Neuronal stem cell (in vitro differentiated cells): Measurements from ENCODE around the gene HSF5.
A peak's percentile ranks its signal among the peaks of the same experiment; 100 is the strongest.

Experiments
- DNase-seq: peaks from one replicate; pipeline ENCODE4 v3.0.0-alpha.2; 2013; ENCODE audit warnings: low spot score
- H2AFZ ChIP-seq: one replicate; pipeline ENCODE4 v1.6.1; 2013; ENCODE audit warnings: mild to moderate bottlenecking, low read length, inconsistent platforms
- H2AK5ac ChIP-seq: 2 replicates; pipeline ENCODE4 v1.6.1; 2013; ENCODE audit warnings: low read depth, mild to moderate bottlenecking, inconsistent platforms, low read length, moderate library complexity, mixed read lengths
- H2BK120ac ChIP-seq: 2 replicates; pipeline ENCODE4 v1.6.1; 2013; ENCODE audit warnings: low read depth, mild to moderate bottlenecking, inconsistent platforms, low read length, moderate library complexity, mixed read lengths
- H2BK12ac ChIP-seq: one replicate; pipeline ENCODE4 v1.6.1; 2013; ENCODE audit warnings: low read length, inconsistent platforms
- H2BK15ac ChIP-seq: 2 replicates; pipeline ENCODE4 v1.6.1; 2013; ENCODE audit warnings: mild to moderate bottlenecking, low read length, inconsistent platforms, mixed read lengths
- H2BK5ac ChIP-seq: one replicate; pipeline ENCODE4 v1.6.1; 2013; ENCODE audit warnings: inconsistent platforms, mild to moderate bottlenecking, low read length, moderate library complexity
- H3K14ac ChIP-seq: one replicate; pipeline ENCODE4 v1.6.1; 2013; ENCODE audit warnings: low read length, inconsistent platforms
- H3K18ac ChIP-seq: 2 replicates; pipeline ENCODE4 v1.6.1; 2013; ENCODE audit warnings: low read length, inconsistent platforms
- H3K23ac ChIP-seq: 2 replicates; pipeline ENCODE4 v1.6.1; 2013; ENCODE audit warnings: low read depth, mild to moderate bottlenecking, mixed read lengths, low read length, inconsistent platforms; ENCODE audit not compliant: poor library complexity
- H3K27ac ChIP-seq: replicated peaks from 3 replicates; pipeline ENCODE4 v1.5.1; 2013; ENCODE audit warnings: low read length, inconsistent platforms
- H3K27me3 ChIP-seq, 3 experiments: 2 replicates each; pipeline ENCODE4 v1.6.1; 2013; ENCODE audit warnings: low read length in 3 of 3, mild to moderate bottlenecking in 2 of 3, inconsistent platforms in 1 of 3, low read depth in 1 of 3, mixed read lengths in 1 of 3, moderate library complexity in 1 of 3; ENCODE audit not compliant: control insufficient read depth in 3 of 3, insufficient read depth in 3 of 3
- H3K36me3 ChIP-seq, 2 donors: replicated peaks in 1 of 2; 2 replicates each; pipeline ENCODE4 v1.6.1; 2013; ENCODE audit warnings: low read length in 2 of 2; ENCODE audit not compliant: control insufficient read depth in 2 of 2, insufficient read depth in 2 of 2
- H3K4ac ChIP-seq: 2 replicates; pipeline ENCODE4 v1.6.1; 2013; ENCODE audit warnings: inconsistent platforms, mild to moderate bottlenecking, low read length, moderate library complexity
- H3K4me1 ChIP-seq, 2 donors: 1 replicate in 1 of 2; 2 replicates in 1 of 2; pipeline ENCODE4 v1.6.1; 2013; ENCODE audit warnings: low read length in 2 of 2, low read depth in 1 of 2; ENCODE audit not compliant: control insufficient read depth in 2 of 2, insufficient read depth in 1 of 2
- H3K4me2 ChIP-seq: one replicate; pipeline ENCODE4 v1.6.1; 2013; ENCODE audit warnings: mild to moderate bottlenecking, low read length, inconsistent platforms; ENCODE audit not compliant: insufficient read depth, poor library complexity, severe bottlenecking
- H3K4me3 ChIP-seq, 2 donors: 2 replicates each; pipeline ENCODE4 v1.5.1; 2013; ENCODE audit warnings: low read length in 2 of 2, mild to moderate bottlenecking in 2 of 2, inconsistent platforms in 1 of 2, moderate library complexity in 1 of 2
- H3K79me1 ChIP-seq: one replicate; pipeline ENCODE4 v1.6.1; 2013; ENCODE audit warnings: low read depth, mild to moderate bottlenecking, inconsistent platforms, low read length, moderate library complexity
- H3K9ac ChIP-seq: one replicate; pipeline ENCODE4 v1.6.1; 2013; ENCODE audit warnings: mild to moderate bottlenecking, low read depth, low read length, inconsistent platforms; ENCODE audit not compliant: poor library complexity
- H3K9me3 ChIP-seq, 2 donors: replicated peaks in 1 of 2; 2 replicates each; pipeline versions ENCODE3 to v1.6.1; 2013; ENCODE audit warnings: low read length in 2 of 2, mild to moderate bottlenecking in 2 of 2, inconsistent platforms in 1 of 2, low read depth in 1 of 2, mixed read lengths in 1 of 2, moderate library complexity in 1 of 2; ENCODE audit not compliant: control insufficient read depth in 2 of 2, insufficient read depth in 1 of 2
- H4K8ac ChIP-seq: one replicate; pipeline ENCODE4 v1.6.1; 2013; ENCODE audit warnings: low read depth, mild to moderate bottlenecking, inconsistent platforms, low read length, moderate library complexity
- H4K91ac ChIP-seq: one replicate; pipeline ENCODE4 v1.6.1; 2013; ENCODE audit warnings: low read length, low read depth, mild to moderate bottlenecking, inconsistent platforms; ENCODE audit not compliant: poor library complexity
- WGBS, 2 donors: extraction: QIAGEN DNeasy Blood & Tissue Kit; methylation state at CpG; one replicate each; pipeline ENCODE4 v1.1.7; 2013; ENCODE audit warnings: missing lambda C conversion rate in 2 of 2, mixed read lengths in 1 of 2; ENCODE audit not compliant: insufficient read length in 2 of 2, insufficient replicate concordance in 1 of 2; ENCODE audit errors: extremely low coverage in 2 of 2; 5-methylcytosine and 5-hydroxymethylcytosine counted together

Gene HSF5

DNA sequence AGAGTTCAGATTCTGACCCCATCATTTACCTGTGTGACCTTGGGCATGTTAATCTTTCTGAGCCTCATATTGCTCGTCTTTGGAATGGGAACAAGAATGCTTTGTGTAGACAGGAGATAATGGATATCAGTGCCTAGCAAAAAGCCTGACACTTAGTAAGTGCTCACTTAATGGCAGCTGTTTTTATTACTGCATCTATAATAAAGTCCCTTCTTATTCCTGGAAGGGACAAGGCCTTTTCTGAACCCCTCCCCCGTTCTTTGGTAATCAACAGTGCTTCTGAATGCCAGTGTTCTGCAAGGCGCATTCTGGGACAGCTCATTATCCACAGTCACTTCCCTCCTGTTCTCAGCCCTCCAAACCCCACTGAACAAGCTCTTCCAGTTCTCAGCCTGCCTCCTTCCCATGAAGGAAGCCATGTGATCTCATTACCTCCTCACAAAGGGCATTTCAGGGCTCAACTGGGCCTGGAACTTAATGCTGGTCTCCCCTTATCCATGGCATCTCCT lies 111.1 kb downstream of the HSF5 start:
- no peak overlapping the region for H2BK15ac ChIP-seq
- H2BK12ac ChIP-seq, result no peak overlapping the region
- WGBS, 2 donors, result no CpG with 5 or more reads among the region's 3 CpGs
- H3K18ac ChIP-seq, result no peak overlapping the region
- H3K14ac ChIP-seq, result no peak overlapping the region
- H3K4ac ChIP-seq, result no peak overlapping the region
- H3K4me3 ChIP-seq, result no peak overlapping the region
- H2BK120ac ChIP-seq, result no peak overlapping the region
- peaks cover 0 to 6% of the 10 kb centered on the region in 2 donors for H3K4me1 ChIP-seq
- H2AFZ ChIP-seq, result no peak overlapping the region
- H3K4me2 ChIP-seq, result no peak overlapping the region
- H3K79me1 ChIP-seq, result no peaks in the 10 kb centered on the region
- no peak overlapping the region for H4K91ac ChIP-seq
- no peak overlapping the region for H3K9ac ChIP-seq
- no peak overlapping the region for H2AK5ac ChIP-seq
- no peaks in the 10 kb centered on the region for H3K9me3 ChIP-seq
- no peak overlapping the region for H2BK5ac ChIP-seq
- H4K8ac ChIP-seq, result no peak overlapping the region
- DNase-seq, result no peak
- no peak overlapping the region for H3K27ac ChIP-seq
- H3K36me3 ChIP-seq, result no peaks in the 10 kb centered on the region
- no peaks in the 10 kb centered on the region for H3K27me3 ChIP-seq
- no peak overlapping the region for H3K23ac ChIP-seq

GRCh38 chr17:58376472-58377000 lies 111.7 kb downstream of the HSF5 start:
- WGBS, 2 donors, result no CpG with 5 or more reads among the region's 4 CpGs
- H2BK15ac ChIP-seq, result no peak overlapping the region
- H2BK120ac ChIP-seq, result no peak overlapping the region
- no peak overlapping the region for H3K4me3 ChIP-seq
- no peaks in the 10 kb centered on the region for H3K79me1 ChIP-seq
- H3K9me3 ChIP-seq, result no peaks in the 10 kb centered on the region
- H3K27ac ChIP-seq, result no peak overlapping the region
- H2BK12ac ChIP-seq, result no peak overlapping the region
- DNase-seq, result no peak
- H3K36me3 ChIP-seq, result no peaks in the 10 kb centered on the region
- H3K9ac ChIP-seq, result no peak overlapping the region
- no peak overlapping the region for H3K23ac ChIP-seq
- no peak overlapping the region for H2AFZ ChIP-seq
- H3K14ac ChIP-seq, result no peak overlapping the region
- peaks cover 0 to 6% of the 10 kb centered on the region in 2 donors for H3K4me1 ChIP-seq
- H3K4me2 ChIP-seq, result no peak overlapping the region
- no peaks in the 10 kb centered on the region for H3K27me3 ChIP-seq
- H4K91ac ChIP-seq, result no peak overlapping the region
- H2AK5ac ChIP-seq, result no peak overlapping the region
- H2BK5ac ChIP-seq, result no peak overlapping the region
- H3K4ac ChIP-seq, result no peak overlapping the region
- no peak overlapping the region for H3K18ac ChIP-seq
- no peak overlapping the region for H4K8ac ChIP-seq

GRCh38 chr17:58375811-58376210 lies 112.4 kb downstream of the HSF5 start:
- H3K18ac ChIP-seq, result peak overlapping the region; percentile 23
- no peak overlapping the region for H2BK12ac ChIP-seq
- no peak overlapping the region for H2BK5ac ChIP-seq
- no peaks in the 10 kb centered on the region for H3K36me3 ChIP-seq
- H2AK5ac ChIP-seq, result no peak overlapping the region
- H3K23ac ChIP-seq, result no peak overlapping the region
- H3K4me3 ChIP-seq, result no peak overlapping the region
- H2BK15ac ChIP-seq, result no peak overlapping the region
- no peak overlapping the region for H4K8ac ChIP-seq
- H3K14ac ChIP-seq, result no peak overlapping the region
- no peak overlapping the region for H3K4ac ChIP-seq
- DNase-seq, result no peak
- no CpG with 5 or more reads among the region's 2 CpGs for WGBS, 2 donors
- H4K91ac ChIP-seq, result no peak overlapping the region
- H2BK120ac ChIP-seq, result no peak overlapping the region
- H2AFZ ChIP-seq, result peak overlapping the region; percentile 62
- no peaks in the 10 kb centered on the region for H3K9me3 ChIP-seq
- H3K27ac ChIP-seq, result no peak overlapping the region
- no peaks in the 10 kb centered on the region for H3K79me1 ChIP-seq
- H3K9ac ChIP-seq, result no peak overlapping the region
- H3K27me3 ChIP-seq, result no peaks in the 10 kb centered on the region
- H3K4me2 ChIP-seq, result no peak overlapping the region
- peaks cover 0 to 6% of the 10 kb centered on the region in 2 donors for H3K4me1 ChIP-seq

DNA sequence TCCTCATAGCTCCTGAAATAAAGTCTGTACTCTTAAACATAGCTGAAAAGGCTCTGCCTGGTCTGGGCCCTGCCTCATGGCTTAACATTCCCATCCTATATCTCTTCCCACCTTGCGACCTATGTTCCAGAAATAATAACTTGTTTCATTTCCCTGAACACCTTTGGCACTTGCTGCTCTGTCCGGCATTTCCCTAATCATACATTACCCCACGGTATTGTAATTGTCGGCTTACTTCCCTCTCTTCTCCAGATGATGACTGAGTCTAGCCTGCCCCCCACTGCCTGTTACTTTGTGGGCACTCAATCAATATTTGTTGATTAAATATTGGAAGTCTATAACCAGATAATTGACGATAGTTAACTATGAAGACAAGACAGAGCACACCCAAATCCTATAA lies 113.0 kb downstream of the HSF5 start:
- H2BK12ac ChIP-seq, result no peak overlapping the region
- H3K9ac ChIP-seq, result no peak overlapping the region
- H3K27me3 ChIP-seq, result no peaks in the 10 kb centered on the region
- no peaks in the 10 kb centered on the region for H3K79me1 ChIP-seq
- no peak overlapping the region for H3K18ac ChIP-seq
- WGBS, 2 donors, result no CpG with 5 or more reads among the region's 5 CpGs
- no peaks in the 10 kb centered on the region for H3K9me3 ChIP-seq
- no peak overlapping the region for H2BK120ac ChIP-seq
- no peak overlapping the region for H2AK5ac ChIP-seq
- no peak overlapping the region for H2AFZ ChIP-seq
- DNase-seq, result no peak
- no peak overlapping the region for H3K4ac ChIP-seq
- no peak overlapping the region for H3K4me2 ChIP-seq
- no peaks in the 10 kb centered on the region for H3K36me3 ChIP-seq
- H3K27ac ChIP-seq, result no peak overlapping the region
- peaks cover 0 to 6% of the 10 kb centered on the region in 2 donors for H3K4me1 ChIP-seq
- no peak overlapping the region for H3K4me3 ChIP-seq
- no peak overlapping the region for H3K23ac ChIP-seq
- H2BK5ac ChIP-seq, result no peak overlapping the region
- H4K8ac ChIP-seq, result no peak overlapping the region
- no peak overlapping the region for H3K14ac ChIP-seq
- H2BK15ac ChIP-seq, result no peak overlapping the region
- no peak overlapping the region for H4K91ac ChIP-seq
